AG08396 (cell line): ENCODE results near the gene SVBP.

Experiments used
- DNase-seq: peaks from one replicate; pipeline ENCODE4 v3.0.0; 2012; ENCODE audit warnings: low spot score, mixed read lengths

Gene SVBP

GRCh38 chr1:42765269-42765668 lies 51.9 kb downstream of the SVBP start:
- DNase-seq, result no peak

- DNase-seq, result no peak
These were observed 54.9 kb downstream of the SVBP start for GRCh38 chr1:42762269-42762668.

- DNase-seq, result no peak
These were observed 55.6 kb downstream of the SVBP start for GRCh38 chr1:42761567-42761966.

GRCh38 chr1:42759114-42759513 lies 58.1 kb downstream of the SVBP start:
- DNase-seq, result no peak

- DNase-seq, result no peak
These were observed 58.6 kb downstream of the SVBP start for GRCh38 chr1:42758641-42759040.

- DNase-seq, result no peak
These were observed 59.3 kb downstream of the SVBP start for GRCh38 chr1:42757892-42758275.
